HTERT RPE-1 (cell line): ENCODE data around the gene TMEM243.

Experiments used
- in situ Hi-C: fragments of 300-500 bp; cut with MboI; formaldehyde crosslinking; loops from 4 replicates; pipeline ENCODE4 v1.14.3; 2020; ENCODE audit warnings: low sequenced_read_pairs

Gene TMEM243

DNA sequence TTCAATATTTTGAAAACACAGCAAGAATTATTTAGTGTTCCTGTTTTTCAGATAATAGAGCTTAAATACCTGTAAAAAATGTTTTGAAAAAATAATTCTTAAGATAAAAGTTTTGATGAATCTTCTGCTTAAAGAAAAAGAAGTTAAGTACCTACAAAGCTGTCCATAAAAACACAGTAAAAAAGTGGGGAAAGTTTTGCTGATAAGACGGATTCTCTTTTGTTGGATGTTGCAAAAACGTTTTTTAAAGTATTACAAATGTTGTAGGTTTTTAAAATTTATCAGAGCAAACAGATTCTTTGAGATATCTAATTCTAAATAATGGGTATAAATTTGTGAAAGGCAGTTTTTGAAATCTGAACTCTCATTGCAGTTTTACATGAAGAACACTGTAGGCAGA lies 55.1 kb downstream of the TMEM243 start:
- in situ Hi-C loops, result no loop called here

DNA sequence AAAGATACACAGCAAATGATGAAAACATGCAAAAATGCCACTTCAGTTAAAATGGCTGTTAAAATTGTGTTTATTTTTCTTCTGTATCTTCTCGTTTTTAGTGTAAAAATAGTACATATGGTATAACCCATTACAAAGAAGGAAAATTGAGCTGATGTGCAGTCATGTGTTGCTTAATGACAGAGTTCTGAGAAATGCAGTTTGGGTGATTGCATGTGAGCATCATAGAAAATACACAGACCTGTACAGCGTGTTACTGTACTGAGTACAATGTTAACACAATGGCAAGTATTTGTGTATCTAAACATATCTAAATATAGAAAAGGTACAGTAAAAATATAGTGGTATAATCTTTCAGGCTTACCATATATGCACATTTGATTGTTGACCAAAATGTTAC lies 60.0 kb downstream of the TMEM243 start:
- in situ Hi-C loops, result no loop called here

DNA sequence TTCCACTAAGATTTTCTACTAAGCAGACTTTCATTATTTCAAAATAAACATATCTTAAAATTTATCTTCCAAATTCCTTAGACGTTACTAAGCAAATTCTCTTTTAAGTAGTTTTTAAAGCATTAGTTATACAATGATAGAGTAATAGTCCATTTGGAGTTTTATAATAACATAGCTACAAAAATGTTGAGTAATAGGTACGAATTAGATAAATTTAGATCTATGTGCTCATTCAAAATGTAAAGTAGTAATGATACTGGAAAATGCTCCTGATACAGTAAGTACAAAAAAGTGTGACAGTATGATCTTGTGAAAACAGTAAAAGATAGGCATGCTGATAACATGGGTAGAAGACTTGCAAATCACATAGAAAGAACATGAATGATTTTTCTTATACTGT lies 62.8 kb downstream of the TMEM243 start:
- in situ Hi-C loops, result no loop called here

DNA sequence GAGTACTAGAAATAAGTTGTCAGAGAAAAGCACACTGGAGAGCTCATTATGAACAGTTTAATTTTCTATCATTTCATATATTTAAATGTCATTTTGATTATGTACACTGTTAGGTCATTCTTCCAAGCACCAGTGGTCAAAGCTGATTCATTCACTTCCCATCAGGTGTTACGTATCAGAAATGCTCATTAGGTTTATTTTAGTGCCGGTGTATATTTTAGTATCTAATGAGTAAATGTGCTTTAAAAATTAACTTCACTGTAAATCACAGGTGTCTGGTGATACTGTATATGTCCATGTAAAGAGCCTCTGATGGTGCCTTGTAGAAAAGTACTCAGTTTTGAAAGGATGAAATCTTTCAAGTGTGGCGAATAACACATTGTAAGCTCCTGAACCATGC lies 63.7 kb downstream of the TMEM243 start:
- in situ Hi-C loops, result no loop called here

DNA sequence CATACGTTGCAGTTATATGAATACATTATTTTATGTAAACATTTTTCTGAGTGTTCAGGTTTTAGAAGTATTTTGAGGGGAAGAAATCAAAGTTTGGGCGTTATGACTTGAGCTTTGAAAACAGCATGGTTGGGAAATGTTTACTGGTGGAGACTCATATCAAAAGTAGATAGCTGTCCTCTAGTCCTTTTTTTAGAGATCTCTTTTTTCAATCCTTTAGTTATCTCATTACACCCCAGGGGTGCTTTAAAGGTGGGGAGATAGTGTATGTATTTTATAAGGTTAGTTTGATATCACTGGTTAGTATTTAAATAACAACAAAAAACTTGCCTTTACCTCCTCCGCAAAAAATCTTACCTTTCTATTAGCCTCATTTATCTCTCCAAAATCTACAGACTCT lies 65.0 kb downstream of the TMEM243 start:
- in situ Hi-C loops, result no loop called here

DNA sequence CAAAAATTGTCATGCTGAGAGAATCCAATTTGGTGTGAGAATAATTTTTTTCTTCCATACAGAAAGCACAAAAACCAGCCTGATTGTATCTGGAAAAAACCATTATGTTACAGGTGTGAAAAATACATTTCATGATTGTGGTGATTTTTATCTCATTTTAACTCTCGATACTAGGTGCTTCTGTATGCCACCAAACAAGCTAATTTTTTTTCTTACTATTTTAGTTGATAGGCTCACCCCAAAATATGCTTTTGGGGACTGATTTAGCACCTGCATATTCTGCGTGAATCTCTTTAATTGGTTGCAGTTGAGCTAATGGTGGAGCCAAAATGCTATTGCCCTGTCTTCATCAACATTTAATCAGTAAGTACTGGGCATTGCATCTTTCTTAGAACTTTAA lies 65.4 kb downstream of the TMEM243 start:
- in situ Hi-C loops, result no loop called here

DNA sequence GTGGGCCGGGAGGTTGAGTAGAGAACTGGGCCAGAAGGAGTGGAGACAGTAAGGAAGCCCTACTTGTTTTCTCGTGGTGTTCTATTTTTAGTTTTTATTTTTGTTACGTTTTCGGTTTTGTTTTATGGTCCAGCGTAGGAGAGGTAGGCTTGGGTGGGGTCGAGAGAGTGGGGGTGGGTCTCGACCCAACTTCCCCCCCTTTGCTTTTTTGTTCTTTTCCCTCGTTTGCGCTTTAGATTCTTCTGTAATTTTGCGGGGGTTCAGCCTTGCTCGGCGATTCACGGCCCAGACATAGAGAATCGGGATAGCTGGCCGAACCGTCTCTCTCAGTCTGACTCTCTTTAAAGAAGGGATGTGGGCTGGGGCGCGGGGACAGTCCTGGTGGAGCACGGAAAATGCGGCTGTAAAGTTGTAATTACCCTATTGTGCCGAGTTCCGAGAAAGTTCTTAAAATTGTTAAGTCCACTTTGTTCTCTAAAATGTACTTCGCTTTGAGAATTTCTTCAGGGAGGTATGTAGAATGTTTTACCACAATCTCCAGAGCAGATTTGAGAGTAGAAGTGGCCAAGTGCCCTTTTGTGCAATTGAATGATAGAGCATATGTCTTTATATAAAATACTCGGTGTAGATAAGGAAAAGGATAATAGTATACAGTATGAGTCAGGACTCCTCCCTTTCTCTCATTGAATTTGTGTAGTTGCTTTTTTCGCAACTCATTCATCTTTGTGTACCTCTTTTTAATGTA lies 66.5 kb downstream of the TMEM243 start:
- in situ Hi-C loops, result no loop called here

DNA sequence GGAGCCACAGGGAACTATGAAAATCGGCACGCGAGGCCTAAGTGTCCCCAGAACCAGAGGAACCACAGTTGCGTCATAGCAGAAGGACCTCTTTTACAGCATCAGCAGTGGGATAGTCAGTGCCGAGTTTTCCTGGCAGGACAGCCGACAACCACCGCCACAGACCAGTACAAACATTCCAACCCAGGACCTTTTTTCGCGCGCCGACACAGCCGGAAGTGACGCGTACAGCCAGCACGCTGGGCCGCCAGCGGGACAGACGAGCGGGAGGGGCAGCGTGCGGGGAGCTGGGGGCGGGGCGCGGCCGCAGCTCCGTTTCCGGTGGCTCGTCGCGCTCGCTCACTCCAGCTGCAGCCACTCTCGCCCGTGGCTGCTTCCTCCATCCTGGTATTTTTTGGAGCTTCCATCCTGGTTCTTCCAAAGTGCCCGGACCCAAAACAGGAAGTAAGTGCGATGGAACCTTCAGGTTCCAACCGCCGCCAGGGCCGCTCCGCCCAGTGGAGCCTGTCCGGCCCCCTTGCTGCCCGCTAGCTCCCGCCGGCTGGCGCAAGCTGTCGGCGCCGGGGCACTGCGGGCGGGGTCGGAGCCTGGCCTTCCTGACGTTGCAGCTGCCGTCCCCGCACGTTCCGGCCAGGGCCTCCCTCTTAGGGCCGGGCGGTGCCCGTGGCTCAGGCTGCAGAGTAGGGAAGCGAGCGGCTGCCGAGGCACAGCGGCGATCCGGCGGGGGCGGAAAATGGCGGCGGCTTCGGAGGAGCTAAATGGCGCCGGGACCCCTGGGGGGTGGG lies 67.2 kb downstream of the TMEM243 start, which contains the start of gene DMTF1:
Gene DMTF1, plus strand, starts transcription at position 342 of the 785 bp plus-strand sequence. CDS start 12,489 bp downstream, outside the sequence.
- in situ Hi-C loops, result no loop called here

DNA sequence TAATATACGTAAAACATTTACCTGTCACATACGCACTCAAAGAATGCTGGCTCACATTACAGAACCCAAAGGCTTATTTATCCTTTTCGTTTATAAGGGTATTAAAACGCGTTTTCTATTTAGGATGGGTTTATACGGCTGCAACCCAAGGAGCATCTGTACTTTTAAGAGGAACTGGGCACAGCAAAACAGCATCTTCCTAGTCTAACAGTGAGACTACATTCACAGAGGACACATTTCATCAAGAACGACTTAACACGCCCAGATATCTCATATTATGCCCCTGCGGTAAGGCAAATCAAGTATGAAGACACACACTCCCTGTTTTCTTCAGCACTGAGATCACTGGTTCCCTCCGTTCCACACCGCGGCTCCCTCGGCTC lies 67.8 kb downstream of the TMEM243 start:
- in situ Hi-C loops, result no loop called here

DNA sequence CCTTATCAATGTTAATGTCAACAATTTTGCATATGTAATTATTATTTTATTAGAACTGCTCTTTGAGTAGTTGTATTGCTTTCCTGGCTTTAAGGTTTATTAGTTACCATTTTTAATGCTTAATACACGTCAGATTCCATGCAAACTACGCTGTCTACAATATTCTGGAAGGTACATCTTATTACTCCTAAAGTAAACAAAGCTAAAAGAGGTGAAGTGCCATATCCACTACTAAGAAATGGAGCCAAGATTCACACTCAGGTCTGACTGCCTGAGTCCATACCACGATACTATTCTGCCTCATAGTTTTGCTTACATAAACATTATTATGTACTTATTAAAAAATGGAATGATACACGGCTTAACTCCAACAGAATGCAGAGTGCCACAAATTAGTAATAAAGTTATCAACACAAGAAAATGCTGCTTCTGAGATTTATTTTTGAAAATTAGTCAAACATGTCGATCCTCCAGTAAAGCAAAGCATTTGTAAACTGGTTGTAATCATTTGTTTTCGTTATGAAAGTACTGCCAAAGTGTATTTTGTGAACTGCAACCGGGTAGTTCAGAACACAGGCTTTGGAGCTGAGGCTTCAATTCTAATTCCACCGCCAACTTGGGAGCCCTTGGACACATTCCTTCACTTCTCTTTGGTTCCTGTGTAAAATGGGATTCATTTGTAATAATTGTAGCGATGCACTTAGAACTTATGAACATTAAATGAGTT lies 68.4 kb downstream of the TMEM243 start:
- in situ Hi-C loops, result no loop called here

DNA sequence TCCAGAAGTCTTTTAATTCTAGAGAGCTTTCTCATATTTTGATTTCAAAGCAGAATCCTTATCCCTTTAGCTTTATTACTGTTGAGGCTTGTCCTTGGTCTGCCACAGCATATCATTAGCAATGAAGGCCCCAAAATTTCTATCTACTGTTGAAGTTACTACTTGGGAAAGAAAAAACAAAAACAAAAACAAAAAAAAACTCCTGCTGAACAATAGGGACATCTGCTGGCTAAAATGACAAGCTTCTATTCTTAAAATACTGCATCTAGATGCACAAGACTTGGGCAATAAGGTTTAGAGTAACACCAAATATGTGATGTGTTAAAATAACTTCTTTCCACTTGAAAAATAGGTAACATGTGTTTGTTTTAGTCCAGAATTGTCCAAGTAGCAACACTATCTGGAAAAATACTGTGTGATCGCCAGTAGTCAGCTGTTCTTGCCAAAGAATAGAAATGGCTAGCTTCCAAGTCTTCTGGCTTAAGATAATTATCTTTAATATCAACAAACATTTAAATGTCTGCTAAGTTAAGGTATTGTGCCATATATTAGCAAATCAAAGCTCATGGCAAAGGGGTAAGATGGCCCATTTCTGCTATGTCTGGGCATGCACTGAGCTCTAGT lies 71.1 kb downstream of the TMEM243 start:
- in situ Hi-C loops, result no loop called here

DNA sequence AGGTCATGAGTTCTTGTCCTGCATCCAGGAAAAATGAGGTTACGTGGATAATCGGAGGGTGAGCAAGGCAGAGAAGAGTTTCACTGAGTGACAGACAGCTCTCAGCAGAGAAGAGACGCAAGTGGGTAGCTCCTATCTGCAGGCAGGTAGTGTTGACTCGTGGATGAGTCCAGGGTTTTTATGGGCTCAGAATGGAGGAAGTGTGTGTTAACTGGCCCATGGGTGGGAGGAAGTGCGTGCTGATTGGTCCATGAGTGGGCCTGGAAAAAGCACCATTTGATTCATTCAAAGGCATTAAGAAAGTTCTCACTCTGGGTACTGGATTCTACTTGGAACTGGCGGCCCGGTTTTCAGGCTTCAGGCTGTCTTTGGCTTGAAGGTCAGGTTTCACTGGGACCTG lies 72.0 kb downstream of the TMEM243 start:
- in situ Hi-C loops, result no loop called here

DNA sequence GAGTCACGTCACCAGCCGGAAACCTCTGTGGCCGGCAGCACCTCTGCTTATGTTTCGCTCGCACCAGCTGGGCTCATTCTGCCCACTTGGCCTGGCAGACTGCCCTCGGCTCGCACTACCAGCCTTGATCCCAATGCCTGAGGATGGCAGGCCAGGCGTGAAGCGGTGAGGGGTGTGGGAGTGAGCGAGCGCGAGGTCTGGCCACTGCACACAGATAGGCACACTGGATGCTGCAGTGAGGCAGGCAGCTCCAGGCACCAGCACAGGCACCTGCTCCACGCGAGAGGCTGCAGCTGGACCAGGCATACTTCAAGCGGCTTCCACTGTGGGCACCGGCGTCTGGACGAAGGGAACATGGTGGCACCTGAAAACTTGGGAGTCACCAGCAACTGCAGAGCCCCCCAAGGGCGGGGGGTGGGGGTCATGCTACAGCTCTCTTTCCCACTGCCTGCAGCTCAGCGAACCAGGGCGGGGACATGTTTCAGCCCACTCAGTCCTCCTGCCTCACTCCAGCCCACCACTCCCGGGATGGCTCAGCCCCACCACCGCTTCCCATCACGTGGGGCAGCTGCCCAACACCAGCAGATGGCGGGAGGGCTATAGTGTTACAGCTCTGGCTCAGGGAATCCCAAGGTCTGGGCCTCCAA lies 72.7 kb downstream of the TMEM243 start:
- in situ Hi-C loops, result no loop called here
